HCT116 (cell line): ENCODE measurements around the gene CTSH. TPM values are rescaled to one million over a fixed set of nuclear protein-coding genes. Genes with fewer than 3 reads are reported as not detected.

Experiments used
- ATAC-seq: fragments of 200-7000 bp; cut with Tn5 transposase; 2 replicates; pipeline ENCODE4 v1.9.1; 2020; ENCODE audit warnings: mild to moderate bottlenecking, moderate library complexity
- BruUV-seq: library from RNA; stranded (reverse); fragments of 400-500 nt; replicated peaks from 2 replicates; lab custom pipeline; 2021; lab: Mats Ljungman, UMichigan
- CTCF ChIA-PET: fragments of 300-600 bp; sonication (Branson Sonifier 250); formaldehyde crosslinking; loops from one replicate; lab custom pipeline; 2021; ENCODE audit warnings: antibody characterized with exemption; lab: Charles Lee
- POLR2A ChIA-PET: fragments of 300-600, 350-600 bp; sonication (Branson Sonifier 250); formaldehyde crosslinking; loops from one replicate; lab custom pipeline; 2021; ENCODE audit warnings: antibody characterized with exemption; lab: Charles Lee
- RAD21 ChIA-PET, 2 experiments: fragments of 300-600 bp; sonication (Branson Sonifier 250); formaldehyde crosslinking; loops; one replicate each; lab custom pipeline; 2023; ENCODE audit warnings: low total read pairs in 2 of 2; ENCODE audit not compliant: uncharacterized antibody in 2 of 2, unreplicated experiment in 2 of 2, low non-redundant PET in 1 of 2; lab: Charles Lee
- DNase-seq: peaks from one replicate; pipeline ENCODE4 v3.0.0-alpha.2; 2010; ENCODE audit warnings: low read depth, low spot score
- H2AFZ ChIP-seq: fragments of 200-600 bp; shearing (Covaris generic), sonication (generic); 2 replicates; pipeline ENCODE4 v1.6.1; 2017; ENCODE audit warnings: low read depth, mixed run types, mixed read lengths, antibody characterized with exemption, low read length; ENCODE audit not compliant: poor library complexity, severe bottlenecking
- H3K27ac ChIP-seq: 2 replicates; pipeline ENCODE4 v1.5.1; 2012; ENCODE audit warnings: low read depth, low read length
- H3K27me3 ChIP-seq: fragments of 200-600 bp; sonication (generic); 2 replicates; pipeline ENCODE4 v1.6.1; 2016; ENCODE audit warnings: mixed run types, low read length, mixed read lengths; ENCODE audit not compliant: insufficient read depth
- H3K36me3 ChIP-seq, 2 experiments: fragments of 200-500 bp in 1 of 2; fragments of 200-600 bp in 1 of 2; sonication (Bioruptor generic) in 1 of 2; sonication (generic) in 1 of 2; 2 replicates each; pipeline versions ENCODE4 v1.5.1 to v1.6.1; 2014 to 2016; ENCODE audit warnings: low read length in 2 of 2, inconsistent platforms in 1 of 2, mixed read lengths in 1 of 2, mixed run types in 1 of 2; ENCODE audit not compliant: insufficient read depth in 2 of 2, control insufficient read depth in 1 of 2
- H3K4me1 ChIP-seq, 2 experiments: fragments of 200-600 bp in 1 of 2; sonication (generic) in 1 of 2; 2 replicates each; pipeline versions ENCODE4 v1.5.1 to v1.6.1; 2012 to 2017; ENCODE audit warnings: low read length in 2 of 2, inconsistent platforms in 1 of 2, mild to moderate bottlenecking in 1 of 2, mixed read lengths in 1 of 2, mixed run types in 1 of 2, moderate library complexity in 1 of 2; ENCODE audit not compliant: insufficient read depth in 2 of 2, control insufficient read depth in 1 of 2
- H3K4me2 ChIP-seq: fragments of 200-600 bp; sonication (generic); 2 replicates; pipeline ENCODE4 v1.6.1; 2017; ENCODE audit warnings: mixed run types, low read length, mixed read lengths
- H3K4me3 ChIP-seq, 2 experiments: fragments of 200-600 bp in 1 of 2; sonication (generic) in 1 of 2; replicated peaks in 1 of 2; 2 replicates each; pipeline ENCODE4 v1.5.1; 2011 to 2016; ENCODE audit warnings: low read length in 2 of 2, control low read depth in 1 of 2, low read depth in 1 of 2, mild to moderate bottlenecking in 1 of 2, mixed read lengths in 1 of 2, mixed run types in 1 of 2
- H3K79me2 ChIP-seq: fragments of 200-600 bp; sonication (generic); 2 replicates; pipeline ENCODE4 v1.6.1; 2017; ENCODE audit warnings: mild to moderate bottlenecking, mixed run types, low read length, moderate library complexity, mixed read lengths; ENCODE audit not compliant: insufficient read depth
- H3K9ac ChIP-seq: fragments of 200-600 bp; sonication (generic); 2 replicates; pipeline ENCODE4 v1.6.1; 2016; ENCODE audit warnings: low read length, mixed read lengths
- H3K9me2 ChIP-seq: fragments of 200-600 bp; sonication (generic), shearing (Covaris generic); 2 replicates; pipeline ENCODE4 v1.6.1; 2017; ENCODE audit warnings: mixed run types, mild to moderate bottlenecking, moderate library complexity; ENCODE audit not compliant: insufficient read depth
- H3K9me3 ChIP-seq, 2 experiments: fragments of 200-500 bp in 1 of 2; fragments of 200-600 bp in 1 of 2; sonication (Bioruptor generic) in 1 of 2; sonication (generic) in 1 of 2; 2 replicates each; pipeline ENCODE4 v1.6.1; 2014 to 2017; ENCODE audit warnings: low read length in 2 of 2, mixed read lengths in 2 of 2, inconsistent platforms in 1 of 2, low read depth in 1 of 2, mild to moderate bottlenecking in 1 of 2, mixed run types in 1 of 2, moderate library complexity in 1 of 2; ENCODE audit not compliant: control insufficient read depth in 1 of 2, insufficient read depth in 1 of 2
- H4K20me1 ChIP-seq: fragments of 200-600 bp; sonication (generic), shearing (Covaris generic); 2 replicates; pipeline ENCODE4 v1.6.1; 2017; ENCODE audit warnings: mixed run types, mild to moderate bottlenecking, moderate library complexity; ENCODE audit not compliant: insufficient read depth
- CBX3 ChIP-seq: IDR thresholded peaks from 2 replicates; pipeline ENCODE4 v1.6.1; 2012; ENCODE audit warnings: low read depth
- CEBPB ChIP-seq: IDR thresholded peaks from 2 replicates; pipeline ENCODE4 v1.6.1; 2012; ENCODE audit warnings: low read depth
- EZH2phosphoT487 ChIP-seq: fragments of 200-600 bp; IDR thresholded peaks from 2 replicates; pipeline ENCODE4 v1.6.1; 2018; ENCODE audit warnings: antibody characterized with exemption, borderline replicate concordance
- JUND ChIP-seq: IDR thresholded peaks from 2 replicates; pipeline ENCODE4 v1.6.1; 2012
- SRF ChIP-seq: IDR thresholded peaks from 2 replicates; pipeline ENCODE4 v1.6.1; 2012; ENCODE audit warnings: low read depth
- ZBTB33 ChIP-seq: IDR thresholded peaks from 2 replicates; pipeline ENCODE4 v1.6.1; 2011; ENCODE audit warnings: mild to moderate bottlenecking, low read length, moderate library complexity; ENCODE audit not compliant: insufficient replicate concordance; ENCODE audit errors: extremely low read depth
- ZNF274 ChIP-seq: fragments of 200-500 bp; sonication (Bioruptor generic); IDR thresholded peaks from 2 replicates; pipeline ENCODE4 v1.6.1; 2014; ENCODE audit warnings: mild to moderate bottlenecking, low read depth, low read length, inconsistent platforms
- intact Hi-C: fragments of 100-400 bp; cut with micrococcal nuclease; formaldehyde crosslinking; loops from 2 replicates; pipeline ENCODE4 v1.10.0; 2022
- total RNA-seq: library from RNA; stranded (reverse); gene quantifications from one replicate; pipeline ENCODE4 v1.2.1, GENCODE V29; 2021; ENCODE audit not compliant: unreplicated experiment
- TF ChIP-seq, protein P1 (sequence below), 3 experiments: fragments of 200-600 bp in 1 of 3; sonication (generic) in 1 of 3; IDR thresholded peaks in 2 of 3; conservative IDR thresholded peaks in 1 of 3; 2 replicates each; pipeline ENCODE4 v1.5.1; 2012 to 2017; ENCODE audit warnings: low read depth in 2 of 3, low read length in 2 of 3, antibody characterized with exemption in 1 of 3, borderline replicate concordance in 1 of 3, control low read depth in 1 of 3, mild to moderate bottlenecking in 1 of 3, mixed read lengths in 1 of 3, mixed run types in 1 of 3, moderate library complexity in 1 of 3; ENCODE audit not compliant: insufficient read depth in 1 of 3

The CTSH gene
- total RNA-seq, 1 experiment from 2014 or later = 37.5 TPM

GRCh38 chr15:78938658-78939488 is 6.0 kb downstream of the CTSH start:
- no peak for ATAC-seq
- Histone ChIP-seq H3K27me3 (no peaks in the 10 kb centered on the region), H2AFZ (no peak overlapping the region), H3K9me2 (no peaks in the 10 kb centered on the region), H3K4me3 (no peak overlapping the region), H3K79me2 (no peaks in the 10 kb centered on the region), H3K9ac (no peak overlapping the region), H4K20me1 (no peaks in the 10 kb centered on the region), H3K27ac (no peak overlapping the region), H3K36me3 (no peaks in the 10 kb centered on the region; a peak in 1 of 4 replicates), H3K4me1 (peaks cover under 1 to 3% of the 10 kb centered on the region in 2 experiments; a peak in 3 of 4 replicates), H3K4me2 (no peak overlapping the region), H3K9me3 (no peaks in the 10 kb centered on the region)
- intact Hi-C loops = no loop called here
- RAD21 ChIA-PET = no interaction called here
- no TSS peak for BruUV-seq
- POLR2A ChIA-PET = no interaction called here
- CTCF ChIA-PET = no interaction called here
- no peak for TF ChIP-seq CEBPB
- no peak for TF ChIP-seq SRF
- TF ChIP-seq, protein P1, sequence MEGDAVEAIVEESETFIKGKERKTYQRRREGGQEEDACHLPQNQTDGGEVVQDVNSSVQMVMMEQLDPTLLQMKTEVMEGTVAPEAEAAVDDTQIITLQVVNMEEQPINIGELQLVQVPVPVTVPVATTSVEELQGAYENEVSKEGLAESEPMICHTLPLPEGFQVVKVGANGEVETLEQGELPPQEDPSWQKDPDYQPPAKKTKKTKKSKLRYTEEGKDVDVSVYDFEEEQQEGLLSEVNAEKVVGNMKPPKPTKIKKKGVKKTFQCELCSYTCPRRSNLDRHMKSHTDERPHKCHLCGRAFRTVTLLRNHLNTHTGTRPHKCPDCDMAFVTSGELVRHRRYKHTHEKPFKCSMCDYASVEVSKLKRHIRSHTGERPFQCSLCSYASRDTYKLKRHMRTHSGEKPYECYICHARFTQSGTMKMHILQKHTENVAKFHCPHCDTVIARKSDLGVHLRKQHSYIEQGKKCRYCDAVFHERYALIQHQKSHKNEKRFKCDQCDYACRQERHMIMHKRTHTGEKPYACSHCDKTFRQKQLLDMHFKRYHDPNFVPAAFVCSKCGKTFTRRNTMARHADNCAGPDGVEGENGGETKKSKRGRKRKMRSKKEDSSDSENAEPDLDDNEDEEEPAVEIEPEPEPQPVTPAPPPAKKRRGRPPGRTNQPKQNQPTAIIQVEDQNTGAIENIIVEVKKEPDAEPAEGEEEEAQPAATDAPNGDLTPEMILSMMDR (IDR thresholded peaks at IDR 0.05 in 2 of 3, conservative IDR thresholded peaks at IDR 0.05 in 1 of 3; ENCODE audit: borderline replicate concordance in 1 of 3, insufficient read depth in 1 of 3, low read depth in 2 of 3, low read length in 2 of 3) = no peak
- TF ChIP-seq CBX3 = no peak
- TF ChIP-seq ZNF274 = no peak
- no peak for TF ChIP-seq EZH2phosphoT487
- TF ChIP-seq JUND = no peak
- TF ChIP-seq ZBTB33 = no peak
- no peak for DNase-seq
